SU-DHL-6 (cell line): ENCODE results near the gene HHLA2.

Source experiments
- H2AFZ ChIP-seq: fragments of 200-600 bp; sonication (generic); 2 replicates; pipeline ENCODE4 v1.6.1; 2014; ENCODE audit warnings: low read depth, mild to moderate bottlenecking, moderate library complexity, mixed read lengths, antibody characterized with exemption, low read length; ENCODE audit not compliant: severe bottlenecking
- H3F3A ChIP-seq: fragments of 200-600 bp; shearing (Covaris generic); 2 replicates; pipeline ENCODE4 v1.6.0; 2016; ENCODE audit warnings: antibody characterized with exemption, mild to moderate bottlenecking; ENCODE audit not compliant: insufficient read depth
- H3K27ac ChIP-seq: fragments of 200-600 bp; sonication (generic); 2 replicates; pipeline ENCODE4 v1.5.1; 2016; ENCODE audit warnings: low read depth, mild to moderate bottlenecking, low read length, moderate library complexity, mixed read lengths
- H3K27me3 ChIP-seq: fragments of 200-600 bp; sonication (generic), shearing (Covaris generic); 2 replicates; pipeline ENCODE4 v1.6.0; 2014; ENCODE audit warnings: mild to moderate bottlenecking, low read length
- H3K36me3 ChIP-seq: fragments of 200-600 bp; sonication (generic); 2 replicates; pipeline ENCODE4 v1.6.1; 2014; ENCODE audit warnings: mild to moderate bottlenecking, low read length, mixed read lengths
- H3K4me2 ChIP-seq: fragments of 300-600, 200-600 bp; shearing (Covaris generic), sonication (generic); 2 replicates; pipeline ENCODE4 v1.6.0; 2014; ENCODE audit warnings: low read length, low read depth, mild to moderate bottlenecking; ENCODE audit not compliant: poor library complexity, severe bottlenecking
- H3K4me3 ChIP-seq: fragments of 200-600 bp; sonication (generic); 2 replicates; pipeline ENCODE4 v1.5.1; 2014; ENCODE audit warnings: antibody characterized with exemption, low read length, mild to moderate bottlenecking, mixed read lengths; ENCODE audit not compliant: insufficient read depth, poor library complexity, severe bottlenecking
- H3K79me2 ChIP-seq: fragments of 200-600 bp; sonication (generic); 2 replicates; pipeline ENCODE4 v1.6.1; 2014; ENCODE audit warnings: mild to moderate bottlenecking, low read length, moderate library complexity; ENCODE audit not compliant: insufficient read depth
- H3K9ac ChIP-seq: fragments of 200-600 bp; sonication (generic); 2 replicates; pipeline ENCODE4 v1.7.0; 2014; ENCODE audit warnings: mild to moderate bottlenecking, low read length
- H3K9me2 ChIP-seq: fragments of 200-600 bp; sonication (generic); replicated peaks from 2 replicates; pipeline ENCODE4 v1.6.1; 2014; ENCODE audit warnings: low read length; ENCODE audit not compliant: insufficient read depth
- H3K9me3 ChIP-seq: fragments of 200-600 bp; sonication (generic); 2 replicates; pipeline ENCODE4 v1.6.1; 2014; ENCODE audit warnings: low read length, mixed read lengths; ENCODE audit not compliant: insufficient read depth
- H4K20me1 ChIP-seq: fragments of 200-600 bp; sonication (generic); 2 replicates; pipeline ENCODE4 v1.6.1; 2014; ENCODE audit warnings: low read depth, mild to moderate bottlenecking, antibody characterized with exemption, low read length, moderate library complexity, mixed read lengths
- EZH2phosphoT487 ChIP-seq: fragments of 200-600 bp; sonication (generic), shearing (Covaris generic); conservative IDR thresholded peaks from 2 replicates; pipeline ENCODE4 v1.6.1; 2018; ENCODE audit warnings: mild to moderate bottlenecking, antibody characterized with exemption, low read length, moderate library complexity, mixed read lengths
- TF ChIP-seq, protein P1 (sequence below): fragments of 200-600 bp; sonication (generic); IDR thresholded peaks from one replicate; pipeline ENCODE4 v1.5.1; 2017; ENCODE audit warnings: antibody characterized with exemption, mild to moderate bottlenecking, low read length, moderate library complexity; ENCODE audit not compliant: insufficient read depth, poor library complexity, severe bottlenecking

The HHLA2 gene

GRCh38 chr3:108389372-108389771, 93.0 kb downstream of the HHLA2 start:
- Histone ChIP-seq H3K4me2 (no peak overlapping the region), H3K27me3 (no peaks in the 10 kb centered on the region), H4K20me1 (no peaks in the 10 kb centered on the region), H3K9me3 (no peaks in the 10 kb centered on the region), H3K4me3 (no peak overlapping the region), H3K79me2 (no peaks in the 10 kb centered on the region), H3F3A (no peaks in the 10 kb centered on the region), H3K9me2 (no peaks in the 10 kb centered on the region), H3K9ac (no peak overlapping the region), H3K36me3 (no peaks in the 10 kb centered on the region), H2AFZ (no peak overlapping the region), H3K27ac (no peak overlapping the region)
- TF ChIP-seq EZH2phosphoT487, result no peak
- TF ChIP-seq, protein P1, sequence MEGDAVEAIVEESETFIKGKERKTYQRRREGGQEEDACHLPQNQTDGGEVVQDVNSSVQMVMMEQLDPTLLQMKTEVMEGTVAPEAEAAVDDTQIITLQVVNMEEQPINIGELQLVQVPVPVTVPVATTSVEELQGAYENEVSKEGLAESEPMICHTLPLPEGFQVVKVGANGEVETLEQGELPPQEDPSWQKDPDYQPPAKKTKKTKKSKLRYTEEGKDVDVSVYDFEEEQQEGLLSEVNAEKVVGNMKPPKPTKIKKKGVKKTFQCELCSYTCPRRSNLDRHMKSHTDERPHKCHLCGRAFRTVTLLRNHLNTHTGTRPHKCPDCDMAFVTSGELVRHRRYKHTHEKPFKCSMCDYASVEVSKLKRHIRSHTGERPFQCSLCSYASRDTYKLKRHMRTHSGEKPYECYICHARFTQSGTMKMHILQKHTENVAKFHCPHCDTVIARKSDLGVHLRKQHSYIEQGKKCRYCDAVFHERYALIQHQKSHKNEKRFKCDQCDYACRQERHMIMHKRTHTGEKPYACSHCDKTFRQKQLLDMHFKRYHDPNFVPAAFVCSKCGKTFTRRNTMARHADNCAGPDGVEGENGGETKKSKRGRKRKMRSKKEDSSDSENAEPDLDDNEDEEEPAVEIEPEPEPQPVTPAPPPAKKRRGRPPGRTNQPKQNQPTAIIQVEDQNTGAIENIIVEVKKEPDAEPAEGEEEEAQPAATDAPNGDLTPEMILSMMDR, result no peak

- Histone ChIP-seq H3K9ac (no peak overlapping the region), H3K4me2 (no peak overlapping the region), H4K20me1 (no peaks in the 10 kb centered on the region), H3F3A (no peaks in the 10 kb centered on the region), H3K9me3 (no peaks in the 10 kb centered on the region), H3K4me3 (no peak overlapping the region), H3K27me3 (no peaks in the 10 kb centered on the region), H3K79me2 (no peaks in the 10 kb centered on the region), H3K27ac (no peak overlapping the region), H2AFZ (no peak overlapping the region), H3K9me2 (no peaks in the 10 kb centered on the region), H3K36me3 (no peaks in the 10 kb centered on the region)
- TF ChIP-seq, protein P1, result no peak
- TF ChIP-seq EZH2phosphoT487, result no peak
Measured at GRCh38 chr3:108391917-108392593, 95.7 kb downstream of the HHLA2 start.

- H3K9me2 ChIP-seq, result no peaks in the 10 kb centered on the region
- H3F3A ChIP-seq, result no peaks in the 10 kb centered on the region
- no peaks in the 10 kb centered on the region for H3K36me3 ChIP-seq
- no peak overlapping the region for H3K4me2 ChIP-seq
- H3K79me2 ChIP-seq, result no peaks in the 10 kb centered on the region
- H3K4me3 ChIP-seq, result no peak overlapping the region
- no peak overlapping the region for H3K9ac ChIP-seq
- no peaks in the 10 kb centered on the region for H3K27me3 ChIP-seq
- no peak for TF ChIP-seq EZH2phosphoT487
- TF ChIP-seq, protein P1, result no peak
- no peak overlapping the region for H3K27ac ChIP-seq
- no peak overlapping the region for H2AFZ ChIP-seq
- H3K9me3 ChIP-seq, result no peaks in the 10 kb centered on the region
- H4K20me1 ChIP-seq, result no peaks in the 10 kb centered on the region
Measured at GRCh38 chr3:108393128-108393900, 97.0 kb downstream of the HHLA2 start.
